Measurements from ENCODE around the gene CFH. TPM values are rescaled to one million over a fixed set of nuclear protein-coding genes. Genes with fewer than 3 reads are reported as not detected.
"Not testable (repeated sequence)": the region's sequence is repeated elsewhere in the genome, so short reads cannot be mapped to it uniquely, and the experiment has no call there.

The CFH gene
- total RNA-seq, 1 experiment from 2014 or later, result 27.3 TPM

DNA sequence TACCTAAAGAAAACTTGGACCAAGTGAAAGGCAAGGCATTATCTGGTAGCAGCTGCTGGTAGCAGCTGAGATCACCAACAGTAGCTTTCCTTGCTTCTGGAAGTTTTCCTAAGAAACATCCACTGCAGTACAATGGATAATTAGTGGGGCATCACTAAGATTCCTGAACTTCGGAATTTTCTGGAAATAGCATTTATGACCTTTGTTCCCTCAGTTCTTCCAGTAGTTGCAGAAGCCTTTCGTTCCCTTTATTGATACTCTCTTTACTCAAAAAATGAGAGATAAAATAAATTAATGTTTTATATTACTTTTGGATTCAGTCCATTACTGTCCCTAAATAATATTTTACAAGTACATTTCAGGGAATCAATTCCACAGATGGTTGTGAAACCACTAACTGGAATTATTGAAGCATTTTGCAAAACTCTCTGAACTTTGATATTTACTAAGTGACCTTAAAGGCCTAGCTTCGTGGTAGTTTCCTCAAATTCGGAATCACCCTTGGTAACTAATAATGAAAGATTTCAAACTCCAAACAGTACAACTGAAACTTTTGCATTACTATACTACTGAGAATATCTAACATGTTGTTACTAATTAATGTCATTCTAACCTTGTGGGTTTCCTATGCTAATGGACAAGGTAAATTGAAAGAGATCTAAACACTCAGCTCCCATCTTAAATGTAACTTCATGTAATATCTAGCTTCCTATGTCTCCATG lies 113.3 kb downstream of the CFH start:
- DNase-seq (ENCODE audit: low spot score), result not testable (repeated sequence)

DNA sequence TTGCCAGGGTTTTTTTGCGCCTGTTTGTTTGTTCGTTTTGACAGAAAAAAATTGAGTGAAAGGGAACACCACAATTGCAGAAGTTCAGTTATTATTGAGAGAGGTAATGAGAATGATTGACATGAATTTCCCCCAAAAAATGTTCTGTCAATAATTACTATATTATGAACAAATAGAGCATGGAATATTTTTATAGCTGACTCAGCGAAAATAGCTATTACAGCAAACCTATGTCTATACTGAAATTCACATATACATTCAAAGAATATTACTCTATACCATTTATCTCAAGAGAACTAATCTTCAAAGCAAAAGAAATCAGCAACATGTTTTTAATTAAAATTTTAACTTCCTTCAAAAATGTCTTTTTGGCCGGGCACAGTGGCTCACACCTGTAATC lies 118.0 kb downstream of the CFH start:
- not testable (repeated sequence) for DNase-seq (ENCODE audit: low spot score)

- DNase-seq (ENCODE audit: low spot score), result no peak
These were observed 121.9 kb downstream of the CFH start for GRCh38 chr1:196773713-196774112.

- no peak for DNase-seq (ENCODE audit: low spot score)
These were observed 122.3 kb downstream of the CFH start for GRCh38 chr1:196774175-196774574.

DNA sequence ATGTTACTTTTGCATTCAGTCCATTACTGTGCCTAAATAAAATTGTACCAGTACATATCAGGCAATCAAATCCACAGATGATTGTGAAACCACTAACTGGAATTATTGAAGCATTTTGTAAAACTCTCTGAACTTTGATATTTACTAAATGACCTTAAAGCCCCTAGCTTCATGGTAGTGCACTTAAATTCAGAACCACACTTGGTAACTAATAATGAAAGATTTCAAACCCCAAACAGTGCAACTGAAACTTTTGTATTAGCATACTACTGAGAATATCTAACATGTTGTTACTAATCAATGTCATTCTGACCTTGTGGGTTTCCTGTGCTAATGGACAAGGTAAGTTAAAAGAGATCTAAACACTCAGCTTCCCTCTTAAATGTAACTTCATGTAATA lies 122.8 kb downstream of the CFH start, which contains the start of gene CFHR3:
Gene CFHR3, plus strand, starts transcription at position 238 of the 400 bp plus-strand sequence. Its CDS starts 47 bp downstream, at position 285.
- DNase-seq (ENCODE audit: low spot score), result no peak

- DNase-seq (ENCODE audit: low spot score), result no peak
These were observed 125.8 kb downstream of the CFH start for GRCh38 chr1:196777603-196778002.

DNA sequence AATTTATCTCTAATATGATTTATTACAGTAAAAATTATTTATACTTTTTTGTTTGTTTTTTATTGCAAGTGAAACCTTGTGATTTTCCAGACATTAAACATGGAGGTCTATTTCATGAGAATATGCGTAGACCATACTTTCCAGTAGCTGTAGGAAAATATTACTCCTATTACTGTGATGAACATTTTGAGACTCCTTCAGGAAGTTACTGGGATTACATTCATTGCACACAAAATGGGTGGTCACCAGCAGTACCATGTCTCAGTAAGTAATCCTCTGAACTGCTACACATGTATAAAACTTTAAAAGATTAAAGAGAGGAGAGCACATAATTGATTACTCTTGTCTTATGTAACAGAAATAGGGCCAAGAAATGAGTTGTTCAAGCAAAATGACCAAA lies 127.2 kb downstream of the CFH start:
- no peak for DNase-seq (ENCODE audit: low spot score)

- not testable (repeated sequence) for DNase-seq (ENCODE audit: low spot score)
These were observed 139.4 kb downstream of the CFH start for GRCh38 chr1:196791252-196791651.

GRCh38 chr1:196794103-196794502 lies 142.3 kb downstream of the CFH start:
- not testable (repeated sequence) for DNase-seq (ENCODE audit: low spot score)

Other genes starting within 250 kb of the CFH start
- not detected in 2 replicates for gene KCNT2, start 43.6 kb upstream of the CFH start, total RNA-seq (2014; rRNA removed; shearing (Covaris generic))
- gene CFHR3, start 122.8 kb downstream of the CFH start, total RNA-seq (2014; rRNA removed; shearing (Covaris generic)), result 0.31 and 0.55 TPM in 2 replicates
- not detected in 2 replicates for gene CFHR1, start 167.7 kb downstream of the CFH start, total RNA-seq (2014; rRNA removed; shearing (Covaris generic))
- not detected in 2 replicates for gene CFHR4, start 236.0 kb downstream of the CFH start, total RNA-seq (2014; rRNA removed; shearing (Covaris generic))